Activated B cell treated with CpG ODN at 0.5 μM for 24 hours (primary cell): Measurements from ENCODE around the gene TBX10. TPM values are rescaled to one million over a fixed set of nuclear protein-coding genes. Genes with fewer than 3 reads are reported as not detected.
A peak's percentile ranks its signal among the peaks of the same experiment; 100 is the strongest.

Experiments used
- ATAC-seq: fragments of 200-7000 bp; cut with Tn5 transposase; one replicate; pipeline ENCODE4 v1.10.0; 2021; ENCODE audit warnings: low read depth, mild to moderate bottlenecking, moderate library complexity
- CTCF ChIA-PET: fragments of 350-600 bp; sonication (Branson Sonifier 250); formaldehyde crosslinking; loops from one replicate; lab custom pipeline; 2021; ENCODE audit warnings: antibody characterized with exemption; lab: Charles Lee
- POLR2A ChIA-PET: fragments of 350-600 bp; sonication (Branson Sonifier 250); formaldehyde crosslinking; loops from one replicate; lab custom pipeline; 2021; ENCODE audit warnings: antibody characterized with exemption; lab: Charles Lee
- DNase-seq: peaks from one replicate; pipeline ENCODE4 v3.0.0; 2022
- H3K27ac Mint-ChIP-seq: one replicate; pipeline ENCODE4 v1.8.0; 2020; ENCODE audit warnings: mixed read lengths
- H3K27me3 Mint-ChIP-seq: one replicate; pipeline ENCODE4 v1.8.0; 2021; ENCODE audit warnings: mixed read lengths
- H3K36me3 Mint-ChIP-seq: one replicate; pipeline ENCODE4 v1.8.0; 2021; ENCODE audit warnings: low read depth, mixed read lengths
- H3K4me1 Mint-ChIP-seq: one replicate; pipeline ENCODE4 v1.8.0; 2021; ENCODE audit warnings: mixed read lengths
- H3K4me3 Mint-ChIP-seq: one replicate; pipeline ENCODE4 v1.8.0; 2020; ENCODE audit warnings: mild to moderate bottlenecking, mixed read lengths
- H3K9me3 Mint-ChIP-seq: one replicate; pipeline ENCODE4 v1.8.0; 2020; ENCODE audit warnings: mixed read lengths
- CTCF ChIP-seq: fragments of 200-600 bp; IDR thresholded peaks from one replicate; pipeline ENCODE4 v1.8.0; 2022; ENCODE audit warnings: antibody characterized with exemption, mild to moderate bottlenecking
- intact Hi-C: fragments of 100-400 bp; cut with micrococcal nuclease; formaldehyde crosslinking; loops from one replicate; pipeline ENCODE4 v1.15.1; 2024
- total RNA-seq: library from RNA; stranded (reverse); gene quantifications from 2 replicates; pipeline ENCODE4 v1.2.3, GENCODE V29; 2022

Gene TBX10
- total RNA-seq, 1 donor from 2014 or later, result not detected

GRCh38 chr11:67654225-67654624 is 14.7 kb upstream of the TBX10 start:
- no peak overlapping the region for H3K4me3 Mint-ChIP-seq
- H3K4me1 Mint-ChIP-seq, result peaks cover 25% of the 10 kb centered on the region
- no peaks in the 10 kb centered on the region for H3K36me3 Mint-ChIP-seq
- CTCF ChIA-PET, result no interaction called here
- POLR2A ChIA-PET, result no interaction called here
- DNase-seq, result no peak
- H3K9me3 Mint-ChIP-seq, result peaks cover 3% of the 10 kb centered on the region
- H3K27me3 Mint-ChIP-seq, result no peaks in the 10 kb centered on the region
- ATAC-seq, result no peak
- intact Hi-C loops, result no loop called here
- no peak overlapping the region for H3K27ac Mint-ChIP-seq
- no peak for TF ChIP-seq CTCF

GRCh38 chr11:67652965-67653845 is 13.6 kb upstream of the TBX10 start:
- intact Hi-C loops, result no loop called here
- Mint-ChIP-seq H3K27ac (no peak overlapping the region), H3K9me3 (peaks cover 3% of the 10 kb centered on the region), H3K27me3 (no peaks in the 10 kb centered on the region), H3K4me1 (peaks cover 29% of the 10 kb centered on the region), H3K4me3 (no peak overlapping the region), H3K36me3 (no peaks in the 10 kb centered on the region)
- ChIA-PET CTCF (interaction anchor here (0.6 kb wide), 1 partner anchor 105 kb away, joined by 4 read pairs; no protein-coding TSS in a partner anchor), POLR2A (interaction anchor here (0.7 kb wide), 1 partner anchor 216 kb away, joined by 3 read pairs; the partner anchor contains the start of gene PTPRCAP)
- DNase-seq (no peak), ATAC-seq (no peak)
- no peak for TF ChIP-seq CTCF

- POLR2A ChIA-PET, result interaction anchor here (0.8 to 2.9 kb wide), 2 partner anchors 69 to 299 kb away, joined by 5 to 11 read pairs; partner anchors contain the start of genes GSTP1 and POLD4
Observed at GRCh38 chr11:67651976-67652781, 12.6 kb upstream of the TBX10 start.

GRCh38 chr11:67649634-67650510 is 10.3 kb upstream of the TBX10 start:
- H3K27ac Mint-ChIP-seq, result peak overlapping the region; percentile 89

More at GRCh38 chr11:67651976-67652781, 12.6 kb upstream of the TBX10 start:
- Mint-ChIP-seq H3K9me3 (peaks cover 3% of the 10 kb centered on the region), H3K4me1 (peaks cover 39% of the 10 kb centered on the region), H3K4me3 (no peak overlapping the region), H3K36me3 (no peaks in the 10 kb centered on the region), H3K27ac (no peak overlapping the region), H3K27me3 (no peaks in the 10 kb centered on the region)
- DNase-seq (no peak), ATAC-seq (no peak)
- CTCF ChIA-PET, result interaction anchor here (2.0 kb wide), 1 partner anchor 15 kb away, joined by 6 read pairs; no protein-coding TSS in a partner anchor
- intact Hi-C loops, result no loop called here
- no peak for TF ChIP-seq CTCF

More at GRCh38 chr11:67649634-67650510, 10.3 kb upstream of the TBX10 start:
- POLR2A ChIA-PET, result interaction anchor here (0.5 to 7.2 kb wide), 8 partner anchors 20 to 404 kb away, joined by 3 to 43 read pairs (median 4); partner anchors contain the start of genes CORO1B, GSTP1, NUDT8 and PPP1CA
- CTCF ChIA-PET, result interaction anchor here (0.7 to 4.2 kb wide), 6 partner anchors 9 to 21 kb away, joined by 3 to 55 read pairs (median 4); partner anchors contain the start of gene NUDT8
- peaks cover 60% of the 10 kb centered on the region for H3K4me1 Mint-ChIP-seq
- no peaks in the 10 kb centered on the region for H3K9me3 Mint-ChIP-seq
- H3K27me3 Mint-ChIP-seq, result no peaks in the 10 kb centered on the region
- intact Hi-C loops, result no loop called here
- no peaks in the 10 kb centered on the region for H3K36me3 Mint-ChIP-seq
- ATAC-seq (no peak), DNase-seq (no peak)
- no peak for TF ChIP-seq CTCF
- H3K4me3 Mint-ChIP-seq, result peak overlapping the region; percentile 88
